ENCODE results near the gene THAP4. TPM values are rescaled to one million over a fixed set of nuclear protein-coding genes. Genes with fewer than 3 reads are reported as not detected.

Gene THAP4
- total and polyA plus RNA-seq, 2 of the 13 experiments (the other 11 are each of a cell fraction or from before 2014, with no cell fraction given) = 59.7 to 75.7 TPM

DNA sequence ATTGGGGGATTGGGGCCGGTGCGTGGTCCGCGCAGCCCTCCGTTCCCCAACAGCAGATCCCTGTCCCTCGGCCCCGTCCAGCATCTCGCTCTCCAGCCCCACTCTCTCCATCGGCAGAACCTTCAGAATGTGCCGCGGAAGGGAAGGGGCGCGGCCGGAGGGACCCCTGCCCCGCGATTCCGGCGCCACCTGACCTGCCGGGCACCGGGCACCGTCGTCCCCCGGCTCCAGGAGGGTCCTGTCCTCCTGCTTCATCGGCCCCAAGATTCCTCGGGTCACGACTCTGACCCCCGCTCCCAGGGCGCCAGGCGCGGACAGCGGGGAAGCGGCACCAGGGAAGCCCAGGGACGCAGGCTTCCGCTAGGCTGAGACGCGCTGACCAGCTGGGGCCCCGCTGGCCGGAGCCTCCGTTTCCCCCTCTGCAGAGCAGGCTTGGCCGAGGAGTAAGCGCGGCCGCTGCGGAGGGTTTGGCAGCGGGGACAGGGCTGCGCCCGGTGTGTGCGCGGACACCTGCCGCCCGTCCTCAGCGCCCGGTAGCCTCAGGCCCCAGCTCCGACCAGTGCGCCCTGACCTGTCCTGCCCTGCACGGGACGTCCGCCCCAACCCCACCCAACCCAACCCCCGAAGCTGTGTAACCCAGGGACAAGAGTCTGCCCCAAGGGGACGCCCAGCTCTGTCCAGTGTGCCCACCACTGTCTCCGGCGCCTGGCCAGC lies 95.2 kb downstream of the THAP4 start (continued):
- TF ChIP-seq, protein P1, sequence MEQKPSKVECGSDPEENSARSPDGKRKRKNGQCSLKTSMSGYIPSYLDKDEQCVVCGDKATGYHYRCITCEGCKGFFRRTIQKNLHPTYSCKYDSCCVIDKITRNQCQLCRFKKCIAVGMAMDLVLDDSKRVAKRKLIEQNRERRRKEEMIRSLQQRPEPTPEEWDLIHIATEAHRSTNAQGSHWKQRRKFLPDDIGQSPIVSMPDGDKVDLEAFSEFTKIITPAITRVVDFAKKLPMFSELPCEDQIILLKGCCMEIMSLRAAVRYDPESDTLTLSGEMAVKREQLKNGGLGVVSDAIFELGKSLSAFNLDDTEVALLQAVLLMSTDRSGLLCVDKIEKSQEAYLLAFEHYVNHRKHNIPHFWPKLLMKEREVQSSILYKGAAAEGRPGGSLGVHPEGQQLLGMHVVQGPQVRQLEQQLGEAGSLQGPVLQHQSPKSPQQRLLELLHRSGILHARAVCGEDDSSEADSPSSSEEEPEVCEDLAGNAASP (CRISPR knock-in tag; IDR thresholded peaks at IDR 0.05; ENCODE audit: borderline replicate concordance) = no peak
- TF ChIP-seq ZNF563 (CRISPR knock-in tag; IDR thresholded peaks at IDR 0.05) (peak; percentile 59; the same call in 1 of the 2 replicates), ZNF749 (CRISPR knock-in tag; IDR thresholded peaks at IDR 0.05; ENCODE audit: borderline replicate concordance) (no peak), WIZ (CRISPR knock-in tag; IDR thresholded peaks at IDR 0.05) (no peak), ZNF616 (CRISPR knock-in tag; IDR thresholded peaks at IDR 0.05; ENCODE audit: low read depth) (no peak), ZNF883 (CRISPR knock-in tag; IDR thresholded peaks at IDR 0.05; ENCODE audit: not compliant biosample characterization) (peak; percentile 29), ZNF709 (CRISPR knock-in tag; IDR thresholded peaks at IDR 0.05) (no peak), KDM6A (CRISPR knock-in tag; IDR thresholded peaks at IDR 0.05; ENCODE audit: low read depth) (no peak), TCF7L2 (IDR thresholded peaks at IDR 0.05; ENCODE audit: low read depth, low read length) (no peak), MZF1 (CRISPR knock-in tag; IDR thresholded peaks at IDR 0.05; ENCODE audit: borderline replicate concordance) (no peak), TCF12 (IDR thresholded peaks at IDR 0.05) (no peak), TCF12 (CRISPR knock-in tag; IDR thresholded peaks at IDR 0.05) (no peak), ZIK1 (CRISPR knock-in tag; IDR thresholded peaks at IDR 0.05; ENCODE audit: borderline replicate concordance, low read depth) (no peak), ATF7-NPFF (CRISPR knock-in tag; IDR thresholded peaks at IDR 0.05; ENCODE audit: low read depth) (no peak), ZNF543 (CRISPR knock-in tag; IDR thresholded peaks at IDR 0.05) (no peak), EED (CRISPR knock-in tag; IDR thresholded peaks at IDR 0.05) (0 out of 2 replicates have a peak, but pooled peaks have one; percentile 19)
- TF ChIP-seq, protein P2, sequence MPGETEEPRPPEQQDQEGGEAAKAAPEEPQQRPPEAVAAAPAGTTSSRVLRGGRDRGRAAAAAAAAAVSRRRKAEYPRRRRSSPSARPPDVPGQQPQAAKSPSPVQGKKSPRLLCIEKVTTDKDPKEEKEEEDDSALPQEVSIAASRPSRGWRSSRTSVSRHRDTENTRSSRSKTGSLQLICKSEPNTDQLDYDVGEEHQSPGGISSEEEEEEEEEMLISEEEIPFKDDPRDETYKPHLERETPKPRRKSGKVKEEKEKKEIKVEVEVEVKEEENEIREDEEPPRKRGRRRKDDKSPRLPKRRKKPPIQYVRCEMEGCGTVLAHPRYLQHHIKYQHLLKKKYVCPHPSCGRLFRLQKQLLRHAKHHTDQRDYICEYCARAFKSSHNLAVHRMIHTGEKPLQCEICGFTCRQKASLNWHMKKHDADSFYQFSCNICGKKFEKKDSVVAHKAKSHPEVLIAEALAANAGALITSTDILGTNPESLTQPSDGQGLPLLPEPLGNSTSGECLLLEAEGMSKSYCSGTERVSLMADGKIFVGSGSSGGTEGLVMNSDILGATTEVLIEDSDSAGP (CRISPR knock-in tag; IDR thresholded peaks at IDR 0.05; ENCODE audit: borderline replicate concordance) = peak; percentile 23; the same call in 1 of the 2 replicates
